Measurements from ENCODE around the gene SLA2.
"Not testable (repeated sequence)": the region's sequence is repeated elsewhere in the genome, so short reads cannot be mapped to it uniquely, and the experiment has no call there.

The SLA2 gene, protein sequence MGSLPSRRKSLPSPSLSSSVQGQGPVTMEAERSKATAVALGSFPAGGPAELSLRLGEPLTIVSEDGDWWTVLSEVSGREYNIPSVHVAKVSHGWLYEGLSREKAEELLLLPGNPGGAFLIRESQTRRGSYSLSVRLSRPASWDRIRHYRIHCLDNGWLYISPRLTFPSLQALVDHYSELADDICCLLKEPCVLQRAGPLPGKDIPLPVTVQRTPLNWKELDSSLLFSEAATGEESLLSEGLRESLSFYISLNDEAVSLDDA

GRCh38 chr20:36645998-36646397 lies at the start of gene SLA2:
SLA2 (minus strand) TSS chr20:36646196; CDS start chr20:36641335, 4,861 bp downstream.
- DNase-seq: no peak

GRCh38 chr20:36695467-36695866 lies 49.5 kb upstream of the SLA2 start:
- DNase-seq: not testable (repeated sequence)

- DNase-seq: no peak
Observed at GRCh38 chr20:36688630-36689029, 42.6 kb upstream of the SLA2 start.

DNA sequence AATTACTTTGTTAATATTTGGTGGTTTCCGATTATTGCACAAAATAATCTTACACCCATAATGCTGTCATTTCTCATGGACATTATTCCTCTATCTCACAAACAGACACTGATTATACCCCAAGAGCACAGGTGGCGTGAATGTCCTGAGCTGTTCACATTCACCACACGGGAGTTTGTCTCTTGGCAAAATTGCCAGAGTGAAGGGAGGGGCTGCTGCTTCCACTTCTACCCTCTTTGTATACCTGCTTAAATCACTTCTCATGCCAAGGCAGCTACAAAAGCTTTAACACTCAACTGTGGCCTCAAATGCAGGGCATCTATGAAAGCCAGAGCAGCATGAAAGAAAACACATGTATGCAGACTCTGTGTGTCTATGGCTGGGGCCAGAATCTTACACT lies 41.9 kb upstream of the SLA2 start:
- DNase-seq: no peak

GRCh38 chr20:36686944-36687343 lies 40.9 kb upstream of the SLA2 start:
- no peak for DNase-seq

DNA sequence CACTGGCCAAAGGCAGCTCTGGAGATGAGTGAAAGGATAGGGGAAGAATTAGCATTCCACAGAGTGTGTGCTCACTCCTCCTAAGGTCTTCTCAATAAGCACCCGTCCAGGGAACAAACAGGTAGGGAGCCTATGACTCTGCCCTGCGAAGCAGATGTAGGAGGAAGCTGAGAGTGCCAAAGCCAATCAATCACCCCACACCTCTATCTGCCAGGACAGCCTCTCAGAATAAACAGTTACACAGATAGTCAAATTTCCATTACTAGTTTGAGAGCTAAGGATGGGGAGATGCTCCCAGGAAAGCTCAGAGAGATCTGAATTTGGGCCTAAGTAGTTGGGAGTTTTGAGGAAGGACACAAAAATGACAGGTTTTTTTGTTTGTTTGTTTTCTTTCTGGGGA lies 40.5 kb upstream of the SLA2 start:
- DNase-seq: no peak

GRCh38 chr20:36684747-36685146 lies 38.8 kb upstream of the SLA2 start:
- DNase-seq: no peak

DNA sequence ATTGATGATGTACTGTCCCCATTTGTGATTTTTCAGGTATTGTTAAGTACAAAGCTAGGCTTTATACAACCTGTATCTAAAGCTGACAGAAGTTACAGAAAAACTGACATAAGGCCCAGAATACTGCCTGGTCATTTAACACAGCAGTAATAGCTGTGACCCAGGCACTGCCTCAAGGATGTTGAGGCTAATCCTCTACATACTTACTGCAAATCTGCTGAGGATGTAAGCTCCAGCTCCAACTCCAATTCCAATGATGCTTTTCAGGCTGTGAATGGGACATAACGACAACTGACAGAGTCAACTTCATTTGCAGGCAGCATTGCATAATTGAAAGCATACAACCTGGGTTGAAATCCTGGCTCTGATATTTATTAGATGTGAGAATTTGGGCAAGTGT lies 36.3 kb upstream of the SLA2 start:
- DNase-seq: no peak

DNA sequence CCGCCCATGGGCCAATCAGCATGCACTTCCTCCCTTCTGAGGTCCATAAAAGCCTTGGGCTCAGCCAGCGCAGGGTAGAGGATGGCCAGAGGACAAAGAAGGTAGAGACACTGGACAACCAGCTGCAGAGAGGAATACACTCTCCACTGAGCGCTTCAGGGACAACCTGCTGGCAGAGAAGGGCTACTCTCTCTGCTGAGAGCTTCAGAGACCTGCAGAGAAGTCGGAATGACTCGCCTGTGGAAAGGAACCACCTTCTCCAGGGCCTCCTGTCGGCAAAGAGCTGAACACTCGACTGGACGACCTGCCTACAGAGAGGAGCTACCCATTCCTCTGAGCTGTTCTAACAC lies 31.4 kb upstream of the SLA2 start:
- no peak for DNase-seq

DNA sequence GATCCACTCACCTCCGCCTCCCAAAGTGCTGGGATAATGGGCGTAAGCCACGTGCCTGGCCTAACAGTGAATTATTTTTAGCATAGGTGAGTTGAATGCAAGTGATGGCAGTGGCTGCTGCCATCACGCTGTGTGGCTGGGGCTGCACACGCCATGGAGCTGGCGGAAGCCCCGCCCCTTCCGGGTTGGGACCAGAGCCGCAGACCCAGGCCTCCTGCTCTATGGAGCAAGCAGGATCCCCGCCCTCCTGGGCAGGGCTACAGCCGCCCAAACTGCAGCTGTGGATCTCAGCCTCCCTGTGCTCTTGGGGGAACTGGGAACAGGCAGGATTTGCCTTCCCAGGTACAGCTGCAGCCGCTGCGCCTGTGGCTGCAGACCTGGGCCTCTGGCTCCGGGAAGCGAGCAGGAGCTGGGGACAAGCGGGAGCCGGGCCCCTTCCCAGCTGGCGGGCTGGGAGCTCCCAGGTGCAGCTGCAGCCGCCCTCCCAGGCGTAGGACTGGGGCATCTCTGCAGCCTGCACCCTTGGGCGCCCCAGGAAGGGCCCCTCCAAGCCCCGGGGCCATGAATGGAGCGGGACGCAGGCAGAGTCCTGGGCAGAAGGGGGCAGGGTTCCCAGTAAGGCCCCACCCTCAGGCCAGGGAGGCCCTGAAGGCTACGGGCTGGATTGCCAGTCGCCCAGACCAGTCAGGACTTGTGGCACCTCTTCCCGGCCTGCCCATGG lies 30.9 kb upstream of the SLA2 start:
- DNase-seq: no peak

GRCh38 chr20:36675545-36675944 lies 29.5 kb upstream of the SLA2 start:
- not testable (repeated sequence) for DNase-seq

DNA sequence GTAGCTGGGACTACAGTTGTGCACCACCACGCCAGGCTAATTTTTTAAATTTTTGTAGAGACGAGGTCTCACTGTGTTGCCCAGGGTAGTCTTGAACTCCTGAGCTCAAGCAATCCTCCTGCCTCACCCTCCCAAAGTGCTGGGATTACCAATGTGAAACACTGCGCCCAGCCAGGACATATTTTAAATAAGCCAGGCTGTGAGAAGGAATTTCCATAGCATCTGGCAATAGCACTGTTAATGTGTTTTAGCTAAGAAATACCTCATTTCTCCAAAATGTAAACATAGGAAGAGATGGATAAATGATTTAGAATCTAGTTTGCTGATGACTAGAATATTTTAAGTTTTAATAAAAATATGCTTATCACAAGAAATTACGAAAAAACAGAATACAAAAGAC lies 27.0 kb upstream of the SLA2 start:
- no peak for DNase-seq

DNA sequence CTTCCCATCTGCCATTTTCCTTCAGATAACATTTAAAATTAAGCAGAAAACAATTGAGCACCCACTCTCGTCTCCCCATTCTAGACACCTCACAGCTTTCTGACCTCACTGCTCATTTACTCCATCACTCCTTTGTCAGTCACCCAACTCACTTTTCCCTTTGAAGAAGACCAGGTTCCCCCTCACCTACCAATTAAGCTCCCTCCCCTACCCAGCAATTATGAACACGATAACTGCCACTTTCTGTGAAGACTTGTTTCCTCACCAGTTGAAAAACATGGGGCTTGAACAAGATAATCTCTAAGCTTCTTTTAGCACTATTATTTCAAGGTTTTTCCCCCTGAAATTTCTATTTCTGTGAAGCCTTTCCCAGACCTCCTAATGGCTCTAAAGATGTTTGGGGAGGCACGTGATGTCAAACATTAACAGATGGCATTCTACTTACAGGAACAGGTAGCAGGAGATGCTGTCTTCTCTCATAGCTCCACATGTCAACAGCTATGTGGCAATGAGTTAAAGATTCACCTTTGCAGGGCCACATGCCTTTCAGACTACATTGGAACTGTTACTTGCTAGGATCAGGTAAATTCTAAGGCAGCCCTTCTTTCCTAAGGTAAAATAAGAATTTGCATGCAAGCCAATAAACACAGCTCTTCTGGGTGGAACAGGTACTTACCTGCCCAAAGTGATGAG lies 24.8 kb upstream of the SLA2 start:
- DNase-seq: no peak

DNA sequence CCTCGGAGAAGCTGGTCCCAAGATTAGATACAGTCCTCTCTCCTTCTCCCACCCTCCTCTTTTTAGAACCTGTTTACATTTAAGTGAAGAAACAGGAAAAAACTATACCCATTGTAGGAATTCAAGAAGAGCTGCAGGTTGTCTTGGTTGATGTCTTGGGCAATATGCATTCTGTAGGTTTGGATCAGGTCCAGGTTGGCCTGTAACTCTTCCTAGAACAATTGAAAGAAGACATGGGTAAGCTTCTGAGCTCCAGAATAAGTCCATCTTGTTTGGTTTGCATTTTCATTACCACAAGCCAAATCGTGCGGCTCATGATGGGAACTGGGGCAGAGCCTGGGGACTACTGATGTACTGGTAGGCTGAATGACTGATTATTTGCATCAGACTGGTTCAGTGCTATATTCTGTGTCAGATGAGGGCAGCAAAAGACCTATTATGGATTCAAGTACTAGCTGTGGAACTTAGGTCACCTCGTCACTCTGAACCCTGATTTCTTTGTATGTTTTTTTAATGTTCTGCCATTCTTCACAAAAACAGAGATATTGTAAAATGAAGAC lies 20.3 kb upstream of the SLA2 start:
- no peak for DNase-seq

- DNase-seq: no peak
Observed at GRCh38 chr20:36663031-36663430, 17.0 kb upstream of the SLA2 start.

DNA sequence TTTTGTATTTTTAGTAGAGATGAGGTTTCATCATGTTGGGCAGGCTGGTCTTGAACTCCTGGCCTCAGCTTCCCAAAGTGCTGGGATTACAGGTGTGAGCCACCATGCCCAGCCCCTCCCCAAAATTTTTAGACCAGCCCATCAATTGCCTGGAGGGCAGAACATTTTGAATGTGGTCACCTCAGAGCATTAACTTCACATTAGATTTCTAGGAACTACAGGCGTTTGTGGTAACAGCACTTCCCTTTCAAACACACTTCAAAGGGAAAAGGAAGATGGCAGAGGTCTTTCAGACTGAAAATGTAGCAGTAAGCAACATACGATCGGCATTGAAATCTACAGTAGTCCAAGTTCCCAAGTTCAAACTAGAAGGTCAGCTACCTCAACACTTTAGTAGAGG lies 12.3 kb upstream of the SLA2 start:
- DNase-seq: no peak

DNA sequence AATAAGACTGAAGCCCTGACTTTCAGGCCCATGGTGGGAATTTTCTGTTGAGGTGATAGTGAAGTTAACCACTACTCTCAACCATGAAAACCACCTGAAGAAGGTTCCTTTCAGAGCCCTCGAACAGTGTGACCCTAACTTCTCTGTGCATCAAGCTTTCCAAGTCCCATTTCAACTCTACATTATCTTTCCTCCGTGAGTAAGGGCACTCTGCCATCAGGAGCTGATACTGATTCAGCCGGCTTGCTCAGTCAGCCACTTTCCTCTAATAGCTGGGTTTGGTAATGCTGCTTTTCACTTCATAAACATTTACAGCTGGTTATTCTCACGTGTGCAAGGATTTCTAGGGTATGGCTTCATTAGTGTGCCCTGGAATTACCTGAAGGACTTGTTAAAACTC lies 10.7 kb upstream of the SLA2 start:
- no peak for DNase-seq

GRCh38 chr20:36655004-36655403 lies 9.0 kb upstream of the SLA2 start:
- no peak for DNase-seq

GRCh38 chr20:36654506-36654905 lies 8.5 kb upstream of the SLA2 start:
- no peak for DNase-seq

DNA sequence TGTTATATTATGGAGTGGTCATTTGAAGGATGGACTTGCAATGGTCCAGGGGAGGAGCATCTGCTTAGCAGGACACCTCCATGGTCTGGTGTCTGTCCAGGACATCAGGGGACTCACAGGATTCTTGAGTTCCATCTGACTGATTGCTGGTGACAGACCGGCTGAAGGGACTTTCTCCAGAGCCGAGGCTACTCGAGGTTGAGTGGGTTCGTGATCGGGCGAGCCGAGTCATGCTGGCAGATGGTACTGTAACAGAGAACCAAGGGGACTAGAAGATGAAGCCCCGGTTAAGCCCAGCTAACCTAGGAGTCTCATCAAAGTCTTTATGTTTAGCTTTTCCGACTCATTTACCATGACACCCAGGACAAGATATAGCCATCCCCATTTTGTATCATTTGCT lies 7.5 kb upstream of the SLA2 start:
- no peak for DNase-seq

GRCh38 chr20:36647196-36648121 lies 1.5 kb upstream of the SLA2 start:
- no peak for DNase-seq

DNA sequence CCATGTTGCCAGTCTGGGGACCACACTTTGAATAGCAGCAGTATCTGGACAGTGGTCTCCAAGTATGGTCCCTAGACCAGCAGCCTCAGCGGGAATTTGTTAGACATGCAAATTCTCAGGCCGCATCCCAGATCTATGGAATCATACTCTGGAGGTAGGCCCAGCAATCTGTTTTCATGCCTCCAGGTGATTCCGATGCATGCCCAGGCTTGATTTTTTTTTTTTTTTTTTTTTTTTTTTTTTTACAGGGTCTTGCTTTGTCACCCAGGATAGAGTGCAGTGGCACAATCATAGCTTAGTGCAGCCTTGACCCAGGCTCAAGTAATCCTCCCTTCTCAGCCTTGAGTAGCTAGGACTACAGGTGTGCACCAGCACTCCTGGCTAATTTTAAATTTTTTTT lies 682 bp upstream of the SLA2 start:
- DNase-seq: no peak

- DNase-seq: no peak
Observed at GRCh38 chr20:36645353-36645752, 643 bp downstream of the SLA2 start.
